ENCODE data around the gene IMMP2L. TPM values are rescaled to one million over a fixed set of nuclear protein-coding genes. Genes with fewer than 3 reads are reported as not detected.
A peak's percentile ranks its signal among the peaks of the same experiment; 100 is the strongest.

Gene IMMP2L
- total and polyA plus RNA-seq, 2 of the 13 experiments (the other 11 are each of a cell fraction or from before 2014, with no cell fraction given) = 7.8 to 16.9 TPM

DNA sequence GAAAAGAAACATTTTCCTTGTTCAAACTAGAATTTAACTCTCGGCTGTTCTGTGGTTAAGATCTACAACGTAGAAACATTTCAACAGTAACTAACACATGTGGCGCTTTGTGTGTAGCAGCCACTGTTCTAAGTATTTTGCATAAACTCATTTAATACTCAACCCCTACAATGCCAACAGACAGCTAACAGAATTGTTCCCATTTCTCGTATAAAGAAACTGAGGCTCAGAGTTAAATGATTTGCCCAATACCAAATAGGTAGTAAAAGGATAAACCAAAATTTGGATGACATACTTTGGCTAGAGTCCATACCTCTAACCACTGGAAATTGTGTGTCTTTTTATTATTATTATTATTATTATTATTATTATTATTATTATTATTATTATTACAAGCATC, 543.8 kb downstream of the IMMP2L start:
- H3K9me3 ChIP-seq (ENCODE audit: low read length) = no peaks in the 10 kb centered on the region
- 0 out of 2 replicates have a peak, but pooled peaks cover 6% of the 10 kb centered on the region for H3K4me1 ChIP-seq (ENCODE audit: insufficient read depth, low read length)
- ATAC-seq (no peak), FAIRE-seq (no peak), DNase-seq (ENCODE audit: low spot score) (no peak)
- POLR2A ChIA-PET = no interaction called here
- no peak overlapping the region for H3K27ac ChIP-seq (ENCODE audit: extremely low read length, insufficient read depth, low read length)
- intact Hi-C loops (cut with micrococcal nuclease; ENCODE audit: unreplicated experiment) = no loop called here
- H2AFZ ChIP-seq (ENCODE audit: low read length) = no peak overlapping the region
- no peak overlapping the region for H3K4me2 ChIP-seq (ENCODE audit: low read depth, low read length)
- no TSS peak for BruUV-seq (replicated peaks)
- H3K79me2 ChIP-seq (ENCODE audit: insufficient read depth, low read length) = no peaks in the 10 kb centered on the region
- no peak overlapping the region for H3K4me3 ChIP-seq (replicated peaks in 1 of 3; ENCODE audit: insufficient read depth in 1 of 3, low read depth in 2 of 3, low read length in 3 of 3)
- H3K27me3 ChIP-seq (ENCODE audit: control insufficient read depth in 1 of 2, insufficient read depth in 2 of 2, low read length in 2 of 2) = no peaks in the 10 kb centered on the region
- TF ChIP-seq NFKB2 (CRISPR knock-in tag; IDR thresholded peaks at IDR 0.05; ENCODE audit: borderline replicate concordance) = no peak
- TF ChIP-seq ZNF629 (CRISPR knock-in tag; conservative IDR thresholded peaks at IDR 0.05) = peak; percentile 58
- in situ Hi-C loops (cut with HindIII; ENCODE audit: extremely low pct_ligation_motif_present, low pct_unique_long_range_greater_than_20kb) = no loop called here
- H3K9ac ChIP-seq (ENCODE audit: insufficient read depth, low read depth, low read length) = no peak overlapping the region
- H4K20me1 ChIP-seq (ENCODE audit: insufficient read depth, low read length) = no peaks in the 10 kb centered on the region
- CTCF ChIA-PET (ENCODE audit: low intra/inter-chr PET ratio, low total read pairs) = no interaction called here
- WGBS (ENCODE audit: low lambda C conversion rate) = 92% methylated on average over 4 of the region's 4 CpGs
- H3K36me3 ChIP-seq (replicated peaks in 1 of 2; ENCODE audit: control insufficient read depth in 1 of 2, insufficient read depth in 2 of 2, low read length in 2 of 2) = no peaks in the 10 kb centered on the region

DNA sequence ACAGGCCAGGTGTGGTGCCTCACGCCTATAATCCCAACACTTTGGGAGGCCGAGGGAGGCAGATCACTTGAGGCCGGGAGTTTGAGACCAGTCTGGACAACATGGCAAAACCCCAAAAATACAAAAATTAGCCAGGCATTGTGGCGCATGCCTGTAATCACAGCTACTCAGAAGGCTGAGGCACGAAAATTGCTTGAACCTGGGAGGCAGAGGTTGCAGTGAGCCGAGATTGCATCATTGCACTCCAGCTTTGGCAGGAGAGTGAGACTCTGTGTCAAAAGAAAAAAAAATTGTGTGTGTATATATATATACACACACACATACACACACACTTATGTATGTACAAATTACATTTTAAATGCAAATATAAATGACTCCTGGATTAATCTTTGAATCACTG, 548.2 kb downstream of the IMMP2L start:
- no peak for DNase-seq (ENCODE audit: low spot score)
- no peaks in the 10 kb centered on the region for H4K20me1 ChIP-seq (ENCODE audit: insufficient read depth, low read length)
- ChIA-PET POLR2A (no interaction called here), CTCF (ENCODE audit: low intra/inter-chr PET ratio, low total read pairs) (no interaction called here)
- no peak overlapping the region for H2AFZ ChIP-seq (ENCODE audit: low read length)
- H3K4me3 ChIP-seq (replicated peaks in 1 of 3; ENCODE audit: insufficient read depth in 1 of 3, low read depth in 2 of 3, low read length in 3 of 3) = no peak overlapping the region
- no peaks in the 10 kb centered on the region for H3K36me3 ChIP-seq (replicated peaks in 1 of 2; ENCODE audit: control insufficient read depth in 1 of 2, insufficient read depth in 2 of 2, low read length in 2 of 2)
- no peak for ATAC-seq
- H3K9ac ChIP-seq (ENCODE audit: insufficient read depth, low read depth, low read length) = no peak overlapping the region
- no peaks in the 10 kb centered on the region for H3K79me2 ChIP-seq (ENCODE audit: insufficient read depth, low read length)
- TF ChIP-seq CEBPB (IDR thresholded peaks at IDR 0.05; ENCODE audit: borderline replicate concordance, low read depth, low read length) (peak; percentile 20; the same call in 1 of the 2 replicates), KLF16 (CRISPR knock-in tag; IDR thresholded peaks at IDR 0.05) (no peak), CEBPG (CRISPR knock-in tag; IDR thresholded peaks at IDR 0.05) (0 out of 2 replicates have a peak, but pooled peaks have one; percentile 16), SIX4 (CRISPR knock-in tag; IDR thresholded peaks at IDR 0.05) (no peak), ZNF256 (CRISPR knock-in tag; conservative IDR thresholded peaks at IDR 0.05) (no peak)
- TF ChIP-seq, protein P1, sequence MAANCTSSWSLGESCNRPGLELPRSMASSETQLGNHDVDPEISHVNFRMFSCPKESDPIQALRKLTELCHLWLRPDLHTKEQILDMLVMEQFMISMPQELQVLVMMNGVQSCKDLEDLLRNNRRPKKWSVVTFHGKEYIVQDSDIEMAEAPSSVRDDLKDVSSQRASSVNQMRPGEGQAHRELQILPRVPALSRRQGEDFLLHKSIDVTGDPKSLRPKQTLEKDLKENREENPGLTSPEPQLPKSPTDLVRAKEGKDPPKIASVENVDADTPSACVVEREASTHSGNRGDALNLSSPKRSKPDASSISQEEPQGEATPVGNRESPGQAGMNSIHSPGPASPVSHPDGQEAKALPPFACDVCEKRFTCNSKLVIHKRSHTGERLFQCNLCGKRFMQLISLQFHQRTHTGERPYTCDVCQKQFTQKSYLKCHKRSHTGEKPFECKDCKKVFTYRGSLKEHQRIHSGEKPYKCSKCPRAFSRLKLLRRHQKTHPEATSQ (CRISPR knock-in tag; IDR thresholded peaks at IDR 0.05; ENCODE audit: borderline replicate concordance) = no peak
- BruUV-seq (replicated peaks) = no TSS peak
- H3K9me3 ChIP-seq (ENCODE audit: low read length) = no peaks in the 10 kb centered on the region
- 0 out of 2 replicates have a peak, but pooled peaks cover 4% of the 10 kb centered on the region for H3K4me1 ChIP-seq (ENCODE audit: insufficient read depth, low read length)
- no peak for FAIRE-seq
- in situ Hi-C loops (cut with HindIII; ENCODE audit: extremely low pct_ligation_motif_present, low pct_unique_long_range_greater_than_20kb) (no loop called here), intact Hi-C loops (cut with micrococcal nuclease; ENCODE audit: unreplicated experiment) (no loop called here)
- WGBS (ENCODE audit: low lambda C conversion rate) = 63% methylated on average over 6 of the region's 6 CpGs
- H3K27ac ChIP-seq (ENCODE audit: extremely low read length, insufficient read depth, low read length) = no peak overlapping the region
- H3K4me2 ChIP-seq (ENCODE audit: low read depth, low read length) = no peak overlapping the region
- no peaks in the 10 kb centered on the region for H3K27me3 ChIP-seq (ENCODE audit: control insufficient read depth in 1 of 2, insufficient read depth in 2 of 2, low read length in 2 of 2)

All from HepG2 (cell line).